Kidney epithelial cell (primary cell): ENCODE measurements around the gene ANXA5. TPM values are rescaled to one million over a fixed set of nuclear protein-coding genes. Genes with fewer than 3 reads are reported as not detected.
"Not testable (repeated sequence)": the region's sequence is repeated elsewhere in the genome, so short reads cannot be mapped to it uniquely, and the experiment has no call there.

Source experiments
- DNase-seq: peaks from one replicate; pipeline ENCODE4 v3.0.0-alpha.2; 2010; ENCODE audit warnings: low read depth
- H3K27me3 ChIP-seq: 2 replicates; pipeline ENCODE4 v1.6.0; 2011; ENCODE audit warnings: low read length; ENCODE audit not compliant: control insufficient read depth, insufficient read depth
- H3K36me3 ChIP-seq: 2 replicates; pipeline ENCODE4 v1.5.1; 2011; ENCODE audit warnings: low read length; ENCODE audit not compliant: control insufficient read depth, insufficient read depth
- H3K4me3 ChIP-seq: 2 replicates; pipeline ENCODE4 v1.5.1; 2011; ENCODE audit warnings: low read depth, mild to moderate bottlenecking, control low read depth, low read length
- total RNA-seq: library from RNA; depleted of rRNA; stranded (reverse); fragments of >200 nt; gene quantifications from 2 replicates; pipeline ENCODE4 v1.2.3, GENCODE V29; 2015
- TF ChIP-seq, protein P1 (sequence below): IDR thresholded peaks from 2 replicates; pipeline ENCODE4 v1.5.1; 2011; ENCODE audit warnings: mild to moderate bottlenecking, moderate library complexity, low read length, control low read depth, inconsistent platforms; ENCODE audit not compliant: insufficient read depth, poor library complexity, severe bottlenecking

The ANXA5 gene
- total RNA-seq, 1 donor from 2014 or later, result 356 TPM

DNA sequence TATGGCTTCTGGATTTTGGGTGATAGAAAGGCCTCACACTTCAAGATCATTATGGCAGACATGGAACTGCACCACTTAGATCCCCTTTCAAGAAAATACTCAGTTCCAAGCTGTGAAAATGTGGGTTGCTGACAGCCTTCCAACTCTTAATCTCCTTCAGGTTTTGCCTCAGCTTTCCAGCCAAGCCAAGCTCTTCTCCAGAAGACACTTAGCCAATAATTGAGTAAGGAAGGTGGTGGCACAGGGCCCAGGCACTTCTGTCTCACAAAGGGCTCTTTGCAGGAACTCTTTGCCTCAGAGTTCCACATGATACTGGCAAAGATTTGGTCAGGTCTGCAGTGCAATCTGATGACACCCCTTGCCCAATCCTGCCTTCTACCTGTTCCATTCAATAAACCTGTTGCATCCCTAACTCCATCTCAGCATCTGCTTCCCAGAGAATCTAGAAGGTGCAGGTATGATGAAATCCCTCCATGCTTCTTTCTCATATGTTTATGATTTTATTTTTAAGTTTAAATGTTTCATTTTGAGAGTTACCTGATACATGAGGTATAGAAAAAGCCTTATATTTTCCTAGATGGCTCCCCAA is 30.6 kb downstream of the ANXA5 start:
- TF ChIP-seq, protein P1, sequence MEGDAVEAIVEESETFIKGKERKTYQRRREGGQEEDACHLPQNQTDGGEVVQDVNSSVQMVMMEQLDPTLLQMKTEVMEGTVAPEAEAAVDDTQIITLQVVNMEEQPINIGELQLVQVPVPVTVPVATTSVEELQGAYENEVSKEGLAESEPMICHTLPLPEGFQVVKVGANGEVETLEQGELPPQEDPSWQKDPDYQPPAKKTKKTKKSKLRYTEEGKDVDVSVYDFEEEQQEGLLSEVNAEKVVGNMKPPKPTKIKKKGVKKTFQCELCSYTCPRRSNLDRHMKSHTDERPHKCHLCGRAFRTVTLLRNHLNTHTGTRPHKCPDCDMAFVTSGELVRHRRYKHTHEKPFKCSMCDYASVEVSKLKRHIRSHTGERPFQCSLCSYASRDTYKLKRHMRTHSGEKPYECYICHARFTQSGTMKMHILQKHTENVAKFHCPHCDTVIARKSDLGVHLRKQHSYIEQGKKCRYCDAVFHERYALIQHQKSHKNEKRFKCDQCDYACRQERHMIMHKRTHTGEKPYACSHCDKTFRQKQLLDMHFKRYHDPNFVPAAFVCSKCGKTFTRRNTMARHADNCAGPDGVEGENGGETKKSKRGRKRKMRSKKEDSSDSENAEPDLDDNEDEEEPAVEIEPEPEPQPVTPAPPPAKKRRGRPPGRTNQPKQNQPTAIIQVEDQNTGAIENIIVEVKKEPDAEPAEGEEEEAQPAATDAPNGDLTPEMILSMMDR, result no peak
- DNase-seq, result no peak
- H3K27me3 ChIP-seq, result no peaks in the 10 kb centered on the region
- no peaks in the 10 kb centered on the region for H3K36me3 ChIP-seq
- H3K4me3 ChIP-seq, result no peak overlapping the region

GRCh38 chr4:121665371-121665770 is 31.4 kb downstream of the ANXA5 start:
- DNase-seq, result no peak
- H3K36me3 ChIP-seq, result no peaks in the 10 kb centered on the region
- H3K27me3 ChIP-seq, result no peaks in the 10 kb centered on the region
- TF ChIP-seq, protein P1, result no peak
- H3K4me3 ChIP-seq, result no peak overlapping the region

- no peak for DNase-seq
- no peaks in the 10 kb centered on the region for H3K27me3 ChIP-seq
- TF ChIP-seq, protein P1, result no peak
- no peaks in the 10 kb centered on the region for H3K36me3 ChIP-seq
- H3K4me3 ChIP-seq, result no peak overlapping the region
These were observed 34.6 kb downstream of the ANXA5 start for GRCh38 chr4:121662225-121662624.

- not testable (repeated sequence) for H3K4me3 ChIP-seq, H3K36me3 ChIP-seq, DNase-seq, H3K27me3 ChIP-seq
These were observed 36.4 kb downstream of the ANXA5 start for GRCh38 chr4:121660175-121660933.

GRCh38 chr4:121658125-121658524 is 38.7 kb downstream of the ANXA5 start:
- Histone ChIP-seq H3K4me3 (no peak overlapping the region), H3K27me3 (no peaks in the 10 kb centered on the region), H3K36me3 (no peaks in the 10 kb centered on the region)
- DNase-seq, result no peak
- TF ChIP-seq, protein P1, result no peak

DNA sequence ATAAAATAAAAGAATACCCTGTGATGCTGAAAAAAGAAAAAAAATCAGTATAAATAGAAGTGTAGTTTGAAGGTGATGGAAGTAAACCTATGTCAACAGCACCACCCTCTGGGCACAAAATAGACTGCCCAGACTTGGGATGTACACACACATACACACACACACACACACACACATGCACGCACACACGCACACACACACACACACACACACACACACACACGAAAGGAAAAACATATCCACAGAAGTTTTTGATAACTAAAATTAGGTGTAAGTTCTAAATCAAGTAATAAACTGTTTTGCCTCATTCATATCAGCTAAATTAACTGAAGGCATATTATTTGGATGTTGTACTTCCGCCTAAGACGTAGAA is 40.5 kb downstream of the ANXA5 start:
- Histone ChIP-seq H3K4me3 (no peak overlapping the region), H3K27me3 (no peaks in the 10 kb centered on the region), H3K36me3 (no peaks in the 10 kb centered on the region)
- no peak for DNase-seq
- TF ChIP-seq, protein P1, result peak; percentile 58
